ENCODE results near the gene ROCK2.

Gene ROCK2

DNA sequence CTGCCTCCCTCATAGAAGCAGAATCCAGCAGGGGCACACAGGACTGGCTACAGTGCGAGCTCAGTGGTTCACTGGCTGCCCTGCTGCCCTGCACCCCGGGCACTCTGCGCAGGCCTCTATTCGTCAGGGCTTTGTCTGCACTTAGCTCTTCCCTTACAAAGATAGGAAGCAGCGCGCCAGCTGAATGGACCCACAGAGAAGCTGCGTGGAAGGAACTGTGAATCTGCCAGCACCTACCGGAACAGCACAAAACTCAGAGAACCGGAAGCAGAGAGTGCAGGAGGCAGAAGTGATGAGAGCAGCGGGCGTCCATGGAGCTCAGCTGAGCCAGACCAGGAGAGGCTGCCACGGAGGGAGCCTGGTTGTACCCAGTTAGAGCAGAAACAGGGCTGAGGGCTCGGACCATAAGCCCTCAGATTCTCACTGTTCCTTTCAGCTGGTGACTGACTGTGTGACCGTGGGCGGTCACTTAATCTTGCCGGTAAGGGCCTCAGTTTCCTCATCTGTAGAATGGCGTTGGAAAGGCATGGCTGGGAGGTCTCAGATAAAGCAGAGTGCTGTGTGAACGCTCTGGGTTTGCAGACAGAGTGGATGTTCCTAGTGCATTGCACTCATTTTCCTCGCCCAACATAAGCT lies 212.3 kb downstream of the ROCK2 start:
- H3K9me3 ChIP-seq (ENCODE audit: insufficient read depth, low read depth, low read length) = no peaks in the 10 kb centered on the region
- H3K79me2 ChIP-seq (ENCODE audit: insufficient read depth, low read length) = no peaks in the 10 kb centered on the region
- TF ChIP-seq EZH2phosphoT487 (IDR thresholded peaks at IDR 0.05; ENCODE audit: borderline replicate concordance) = no peak
- TF ChIP-seq, protein P1, sequence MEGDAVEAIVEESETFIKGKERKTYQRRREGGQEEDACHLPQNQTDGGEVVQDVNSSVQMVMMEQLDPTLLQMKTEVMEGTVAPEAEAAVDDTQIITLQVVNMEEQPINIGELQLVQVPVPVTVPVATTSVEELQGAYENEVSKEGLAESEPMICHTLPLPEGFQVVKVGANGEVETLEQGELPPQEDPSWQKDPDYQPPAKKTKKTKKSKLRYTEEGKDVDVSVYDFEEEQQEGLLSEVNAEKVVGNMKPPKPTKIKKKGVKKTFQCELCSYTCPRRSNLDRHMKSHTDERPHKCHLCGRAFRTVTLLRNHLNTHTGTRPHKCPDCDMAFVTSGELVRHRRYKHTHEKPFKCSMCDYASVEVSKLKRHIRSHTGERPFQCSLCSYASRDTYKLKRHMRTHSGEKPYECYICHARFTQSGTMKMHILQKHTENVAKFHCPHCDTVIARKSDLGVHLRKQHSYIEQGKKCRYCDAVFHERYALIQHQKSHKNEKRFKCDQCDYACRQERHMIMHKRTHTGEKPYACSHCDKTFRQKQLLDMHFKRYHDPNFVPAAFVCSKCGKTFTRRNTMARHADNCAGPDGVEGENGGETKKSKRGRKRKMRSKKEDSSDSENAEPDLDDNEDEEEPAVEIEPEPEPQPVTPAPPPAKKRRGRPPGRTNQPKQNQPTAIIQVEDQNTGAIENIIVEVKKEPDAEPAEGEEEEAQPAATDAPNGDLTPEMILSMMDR (conservative IDR thresholded peaks at IDR 0.05; ENCODE audit: low read length) = no peak
- no peak overlapping the region for H3K9ac ChIP-seq (ENCODE audit: low read depth, low read length, poor library complexity, severe bottlenecking)
- H4K20me1 ChIP-seq (ENCODE audit: insufficient read depth, low read length, poor library complexity, severe bottlenecking) = no peaks in the 10 kb centered on the region
- H3K4me2 ChIP-seq (ENCODE audit: low read depth, low read length, poor library complexity, severe bottlenecking) = peak overlapping the region; percentile 80
- no peaks in the 10 kb centered on the region for H3F3A ChIP-seq (ENCODE audit: low read depth)
- H3K4me3 ChIP-seq (ENCODE audit: low read length, poor library complexity, severe bottlenecking) = peak overlapping the region; percentile 68
- no peaks in the 10 kb centered on the region for H3K9me2 ChIP-seq (replicated peaks; ENCODE audit: low read depth, low read length)
- no peaks in the 10 kb centered on the region for H3K27me3 ChIP-seq (ENCODE audit: insufficient read depth, low read length, poor library complexity, severe bottlenecking)
- no peaks in the 10 kb centered on the region for H3K36me3 ChIP-seq (ENCODE audit: insufficient read depth, low read length)
- peak overlapping the region; percentile 85; the same call in 1 of the 2 replicates for H2AFZ ChIP-seq (ENCODE audit: low read length)
- H3K4me1 ChIP-seq (ENCODE audit: insufficient read depth, low read length, poor library complexity, severe bottlenecking) = peaks cover 11% of the 10 kb centered on the region

DNA sequence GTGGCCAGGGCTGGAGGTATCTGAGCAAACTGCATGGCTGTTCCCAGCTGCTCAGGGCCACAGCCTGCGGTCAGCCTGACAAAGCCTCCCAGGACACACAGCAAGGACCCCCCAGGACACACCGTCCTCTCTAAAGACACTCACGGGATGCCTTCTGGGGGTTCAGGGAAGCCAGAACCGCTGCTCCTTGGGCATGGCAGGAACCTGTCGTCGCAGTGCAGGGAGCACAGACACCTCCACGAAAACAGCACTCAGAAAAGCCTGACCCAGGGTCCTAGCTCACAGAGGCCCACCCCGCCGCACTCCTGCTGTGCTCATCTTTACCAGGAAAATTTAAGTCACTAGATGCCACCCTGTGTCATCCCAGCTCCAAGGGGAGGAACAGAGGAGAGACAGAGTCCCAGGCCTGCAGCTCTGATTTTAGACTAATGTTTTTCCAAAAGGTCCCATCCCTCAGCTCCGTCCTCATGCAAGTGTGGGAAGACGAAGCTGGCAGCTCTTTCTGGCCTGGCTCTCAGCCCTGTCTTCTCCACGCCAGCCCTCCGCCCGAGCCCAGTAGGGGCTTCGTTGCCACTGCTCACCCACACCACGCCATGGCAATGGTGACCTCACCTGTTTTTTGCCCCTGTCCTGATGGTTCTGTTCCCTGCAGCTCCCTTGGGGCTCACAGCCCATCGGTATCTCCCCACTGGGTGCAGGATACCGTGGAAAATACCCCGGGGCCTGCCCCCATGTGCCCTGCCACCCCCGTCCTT lies 213.1 kb downstream of the ROCK2 start:
- Histone ChIP-seq H3K4me1 (ENCODE audit: insufficient read depth, low read length, poor library complexity, severe bottlenecking) (peaks cover 11% of the 10 kb centered on the region), H3K79me2 (ENCODE audit: insufficient read depth, low read length) (no peaks in the 10 kb centered on the region), H3K36me3 (ENCODE audit: insufficient read depth, low read length) (no peaks in the 10 kb centered on the region), H3K27me3 (ENCODE audit: insufficient read depth, low read length, poor library complexity, severe bottlenecking) (no peaks in the 10 kb centered on the region), H3K4me2 (ENCODE audit: low read depth, low read length, poor library complexity, severe bottlenecking) (no peak overlapping the region), H4K20me1 (ENCODE audit: insufficient read depth, low read length, poor library complexity, severe bottlenecking) (no peaks in the 10 kb centered on the region), H3K4me3 (ENCODE audit: low read length, poor library complexity, severe bottlenecking) (no peak overlapping the region), H3K9me3 (ENCODE audit: insufficient read depth, low read depth, low read length) (no peaks in the 10 kb centered on the region), H3K9me2 (replicated peaks; ENCODE audit: low read depth, low read length) (no peaks in the 10 kb centered on the region), H3K9ac (ENCODE audit: low read depth, low read length, poor library complexity, severe bottlenecking) (no peak overlapping the region), H2AFZ (ENCODE audit: low read length) (no peak overlapping the region), H3F3A (ENCODE audit: low read depth) (no peaks in the 10 kb centered on the region)
- TF ChIP-seq EZH2phosphoT487 (IDR thresholded peaks at IDR 0.05; ENCODE audit: borderline replicate concordance) = no peak
- TF ChIP-seq, protein P1 (conservative IDR thresholded peaks at IDR 0.05; ENCODE audit: low read length) = no peak

Data from Loucy (cell line).